Brain pericyte (primary cell): Measurements from ENCODE around the gene EPYC.
"Not testable (repeated sequence)": the region's sequence is repeated elsewhere in the genome, so short reads cannot be mapped to it uniquely, and the experiment has no call there.

Experiments used
- DNase-seq: peaks from one replicate; pipeline ENCODE4 v3.0.0-alpha.2; 2012; ENCODE audit warnings: low read depth, low spot score

EPYC gene

DNA sequence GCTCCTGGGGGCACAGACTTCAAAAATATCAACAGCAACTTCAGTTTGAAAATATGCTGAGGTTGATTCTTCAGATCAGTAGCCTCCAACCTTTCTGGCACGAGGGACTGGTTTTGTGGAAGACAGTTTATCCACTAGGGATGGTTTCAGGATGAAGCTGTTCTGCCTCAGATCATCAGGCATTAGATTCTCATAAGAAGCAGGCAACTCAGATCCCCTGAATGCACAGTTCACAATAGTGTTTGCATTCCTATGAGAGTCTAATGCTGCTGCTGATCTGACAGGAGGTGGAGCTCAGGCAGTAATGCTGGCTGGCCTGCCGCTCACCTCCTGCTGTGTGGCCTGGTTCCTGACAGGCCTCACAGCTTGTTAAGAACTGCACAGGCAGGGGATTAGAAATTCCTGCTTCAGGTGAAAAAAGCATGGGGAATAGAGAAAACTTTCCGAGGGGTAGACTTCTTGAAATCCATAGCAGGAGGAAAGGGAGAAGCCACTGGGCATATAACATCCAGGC is 12.8 kb downstream of the EPYC start:
- DNase-seq = no peak

DNA sequence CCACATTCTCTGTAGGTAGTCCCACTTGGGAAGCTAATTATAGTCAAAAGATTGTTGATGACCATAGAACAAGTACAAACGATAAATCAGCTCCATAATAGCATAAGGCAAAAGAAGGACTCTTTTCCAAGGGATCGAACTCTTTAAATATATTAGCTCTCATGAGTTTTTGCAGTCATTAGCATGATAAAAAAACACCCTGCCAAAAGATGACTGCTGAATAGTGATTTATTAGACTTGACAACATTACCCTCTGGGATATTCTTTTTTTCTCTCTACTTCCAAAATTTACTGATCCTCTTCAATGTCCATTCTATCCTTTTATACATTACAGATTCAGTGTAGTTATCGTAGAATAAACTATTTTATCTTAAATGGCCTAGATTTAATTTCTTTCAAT is 14.2 kb downstream of the EPYC start:
- no peak for DNase-seq

DNA sequence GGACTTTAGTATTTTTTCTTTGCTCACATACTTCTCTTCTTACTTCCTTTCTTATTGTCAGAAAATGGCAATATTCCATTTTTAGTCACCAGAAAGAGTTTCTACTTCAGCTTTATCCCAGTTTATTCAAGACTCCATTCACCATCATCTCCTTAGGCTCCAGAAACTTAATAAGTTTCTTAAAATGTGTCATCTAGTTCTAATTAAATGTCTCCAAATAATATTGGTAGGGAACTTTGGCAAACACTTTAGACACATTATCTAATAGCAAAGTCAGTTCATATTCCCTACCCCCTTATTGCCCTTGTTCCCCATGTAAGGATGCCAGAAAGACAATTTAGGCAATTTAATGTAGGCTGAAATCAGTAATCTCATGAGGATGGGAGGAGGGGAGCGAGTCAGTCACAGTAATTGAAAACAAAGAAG is 15.1 kb downstream of the EPYC start:
- no peak for DNase-seq

DNA sequence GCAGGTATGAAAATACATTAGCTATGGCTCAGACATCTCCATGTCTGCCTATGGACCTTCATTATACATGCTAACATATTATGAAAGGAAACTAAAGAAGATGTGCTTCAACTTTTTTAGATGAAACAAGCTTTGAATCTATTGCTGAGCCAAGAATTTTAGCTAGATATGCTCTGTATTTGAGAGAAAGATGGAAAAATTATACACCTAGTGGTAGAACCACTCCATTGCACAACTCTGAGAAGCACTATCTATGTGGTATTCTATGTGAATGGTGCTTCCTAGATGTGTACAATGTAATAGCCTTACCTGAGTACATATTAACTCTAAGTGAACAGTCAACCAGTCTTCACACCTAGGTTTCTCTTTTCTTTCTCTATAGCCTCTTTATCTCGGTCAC is 17.3 kb downstream of the EPYC start:
- no peak for DNase-seq

DNA sequence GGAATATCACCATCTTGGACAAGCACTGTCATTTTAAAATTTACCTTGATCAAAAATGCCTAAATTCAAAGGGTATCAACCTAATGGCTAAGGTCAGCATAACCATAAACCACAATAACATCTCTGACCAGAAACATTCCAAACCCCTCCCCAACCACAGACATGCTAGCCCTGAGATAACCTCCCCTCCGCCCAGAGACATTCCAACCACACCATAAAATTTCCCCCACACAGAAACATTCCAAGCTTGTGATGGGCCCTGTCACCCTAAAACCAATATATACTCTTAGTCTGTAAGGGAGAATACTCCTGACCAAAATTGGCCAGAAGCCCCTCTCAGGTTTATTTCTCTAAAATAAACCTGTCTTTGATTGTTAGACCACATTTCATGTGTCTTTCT is 17.7 kb downstream of the EPYC start:
- DNase-seq = no peak

DNA sequence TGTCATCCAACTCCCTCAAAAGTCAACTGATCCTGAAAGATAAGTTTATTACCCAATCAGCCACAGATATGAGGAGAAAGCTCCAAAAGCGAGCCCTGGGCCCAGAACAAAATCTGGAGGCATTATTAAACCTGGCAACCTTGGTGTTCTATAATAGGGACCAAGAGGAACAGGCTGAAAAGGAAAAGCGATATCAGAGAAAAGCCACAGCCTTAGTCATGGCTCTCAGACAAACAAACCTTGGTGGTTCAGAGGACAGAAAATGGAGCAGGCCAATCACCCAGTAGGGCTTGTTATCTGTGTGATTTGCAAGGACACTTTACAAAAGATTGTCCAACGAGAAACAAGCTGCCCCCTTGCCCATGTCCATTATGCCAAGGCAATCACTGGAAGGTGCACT is 19.4 kb downstream of the EPYC start:
- not testable (repeated sequence) for DNase-seq

DNA sequence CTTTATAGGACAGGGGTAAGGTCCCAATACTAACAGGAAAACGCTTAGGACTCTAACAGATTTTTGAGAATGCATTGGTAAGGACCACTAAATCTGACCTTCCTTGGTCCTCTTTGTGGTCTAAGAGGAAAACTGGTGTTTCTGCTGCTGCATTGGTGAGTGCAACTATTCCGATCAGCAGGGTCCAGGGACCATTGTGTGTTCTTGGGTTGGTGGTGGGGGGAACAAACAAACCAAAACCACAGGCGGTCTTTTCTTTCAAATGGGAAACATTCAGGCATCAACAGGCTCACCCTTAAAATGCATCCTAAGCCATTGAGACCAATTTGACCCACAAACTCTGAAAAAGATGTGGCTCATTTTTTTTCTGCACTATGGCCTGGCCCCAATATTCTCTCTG is 20.7 kb downstream of the EPYC start:
- DNase-seq = no peak

DNA sequence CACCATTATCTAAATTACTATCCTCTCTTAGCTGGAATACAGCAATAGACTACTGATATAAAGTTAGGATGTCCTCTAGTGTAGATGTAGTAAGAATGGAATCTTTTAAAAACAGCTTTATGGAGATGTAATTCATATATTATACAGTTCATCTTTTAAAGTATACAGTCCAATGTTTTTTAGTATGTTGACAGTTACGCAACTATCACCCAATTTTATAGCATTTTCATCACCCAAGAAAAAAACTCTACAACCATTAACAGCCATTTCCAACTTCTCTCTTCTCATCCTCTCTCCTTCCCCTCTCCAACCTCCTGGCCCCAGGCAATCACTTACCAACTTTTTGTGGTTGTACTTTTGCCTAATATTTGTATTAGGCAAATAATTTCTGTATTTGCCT is 22.6 kb downstream of the EPYC start:
- no peak for DNase-seq

DNA sequence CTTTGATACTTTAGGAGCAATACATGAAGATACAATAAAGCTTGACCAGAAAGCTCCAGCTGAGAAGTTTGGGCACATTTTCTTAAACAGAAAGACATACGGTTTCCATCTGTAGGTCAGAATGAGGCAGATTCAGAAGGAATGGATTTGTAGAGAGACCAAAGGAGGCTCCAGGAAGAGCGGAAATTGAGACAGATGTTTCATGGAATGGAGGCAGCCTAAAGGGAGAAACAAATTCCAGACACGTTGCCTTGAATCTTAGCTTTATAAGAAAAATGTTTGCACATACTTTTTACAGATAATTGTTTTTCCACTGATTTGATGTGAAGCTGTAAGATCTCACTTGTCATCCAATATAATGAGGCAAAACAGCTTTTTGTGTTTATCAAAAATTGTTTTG is 24.8 kb downstream of the EPYC start:
- no peak for DNase-seq

DNA sequence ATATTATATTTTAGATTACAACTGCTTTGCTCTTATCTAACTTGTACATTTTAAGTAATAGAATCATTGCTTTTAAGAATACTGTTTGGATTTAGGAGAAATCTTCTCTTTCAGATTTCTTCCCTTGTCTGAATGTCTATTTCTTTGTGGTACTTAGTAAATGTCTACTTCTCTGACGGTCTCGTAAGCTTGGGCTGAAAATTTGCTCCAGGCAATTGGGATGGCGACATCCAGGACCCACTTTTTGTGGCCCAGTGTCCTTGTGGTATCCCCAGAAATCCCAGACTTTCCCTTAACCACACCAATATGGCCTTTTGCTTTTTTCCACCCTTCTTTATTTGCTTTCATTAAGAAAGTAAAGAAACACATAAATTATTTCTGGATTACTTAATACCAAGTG is 25.8 kb downstream of the EPYC start:
- DNase-seq = no peak

DNA sequence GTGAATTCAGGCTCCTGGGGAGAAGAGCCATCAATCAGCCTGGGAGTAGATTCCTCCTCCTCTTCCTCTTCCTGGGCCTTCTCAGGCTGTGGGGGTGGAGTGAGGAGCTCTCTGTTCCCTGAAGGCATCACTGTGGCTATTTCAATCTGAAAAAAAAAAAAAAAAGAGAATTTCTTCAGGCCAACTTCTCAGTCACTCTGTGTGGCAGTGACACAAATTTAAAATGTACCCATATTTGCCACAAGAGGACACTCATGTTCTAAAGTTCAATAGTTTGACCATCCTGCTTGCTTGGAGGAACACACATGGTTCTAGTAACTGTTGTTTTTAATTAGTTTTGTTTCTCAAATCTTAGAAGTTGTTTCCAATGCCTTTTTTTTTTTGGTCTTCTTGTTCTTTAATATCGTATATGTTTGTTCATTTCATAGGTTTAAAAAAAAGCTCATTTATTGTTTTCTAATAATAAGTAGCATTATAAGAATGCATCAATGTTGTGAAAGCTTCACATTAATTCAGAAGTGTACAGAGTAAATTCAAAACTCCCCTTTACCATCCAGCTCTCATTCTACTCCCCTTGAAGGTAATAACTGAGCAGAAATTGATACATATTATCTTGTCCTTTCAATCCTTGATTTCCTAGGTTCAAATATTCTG is 26.5 kb downstream of the EPYC start:
- DNase-seq = peak; percentile 33

DNA sequence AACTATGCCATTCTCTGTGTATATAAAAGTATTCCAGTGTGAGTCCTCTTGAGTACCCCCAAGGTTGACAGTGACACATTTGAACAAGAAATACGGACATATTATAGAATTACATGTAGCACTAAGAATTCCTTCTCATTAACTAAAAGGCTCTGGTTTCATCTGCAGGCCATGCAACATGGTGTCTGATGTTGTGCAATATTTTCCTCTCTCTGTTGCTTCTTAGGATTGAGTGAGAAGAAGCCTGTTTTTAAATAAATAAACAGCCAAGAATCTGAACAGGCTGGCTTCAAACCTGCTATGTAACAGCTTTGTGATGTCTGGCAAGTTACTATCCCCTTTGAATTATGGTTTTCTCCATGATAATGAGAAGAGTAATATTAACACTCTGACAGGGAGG is 27.5 kb downstream of the EPYC start:
- DNase-seq = no peak

DNA sequence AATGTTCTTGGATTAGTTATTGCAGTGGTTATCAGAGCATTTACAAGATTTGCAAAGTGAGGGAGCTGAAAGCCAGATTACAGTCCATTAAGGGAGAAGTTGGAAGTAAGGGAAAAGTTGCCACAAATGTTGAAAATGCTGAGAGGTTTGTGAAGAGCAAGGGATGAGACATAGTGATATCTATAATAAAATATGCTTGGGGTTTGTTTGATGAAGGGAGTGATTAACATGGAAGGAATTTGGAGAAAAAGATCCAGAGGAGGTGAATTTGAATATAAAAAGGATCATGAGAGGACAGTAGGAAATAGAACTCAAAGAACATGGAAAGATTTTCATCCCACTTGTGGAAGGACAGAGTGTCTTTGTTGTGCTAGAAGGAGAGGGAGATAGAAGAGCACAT is 30.5 kb downstream of the EPYC start:
- no peak for DNase-seq

DNA sequence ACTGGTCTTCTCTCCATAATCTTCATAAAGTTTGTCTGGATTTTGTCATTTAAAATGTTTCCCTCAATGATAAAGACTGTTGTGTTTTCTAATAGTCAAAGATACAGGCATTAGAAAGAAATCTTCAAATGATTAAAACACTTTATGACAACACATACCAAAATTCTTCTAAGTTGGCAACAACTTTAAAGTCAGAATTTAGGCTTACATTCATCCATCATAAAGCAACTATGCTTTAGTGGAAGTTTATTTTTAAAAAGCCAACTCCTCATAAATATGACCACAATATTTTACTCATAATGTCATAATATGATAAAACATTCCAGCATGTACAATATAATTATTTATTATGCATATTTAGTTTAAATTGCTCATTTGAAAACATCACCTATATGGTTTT is 32.5 kb downstream of the EPYC start:
- no peak for DNase-seq

DNA sequence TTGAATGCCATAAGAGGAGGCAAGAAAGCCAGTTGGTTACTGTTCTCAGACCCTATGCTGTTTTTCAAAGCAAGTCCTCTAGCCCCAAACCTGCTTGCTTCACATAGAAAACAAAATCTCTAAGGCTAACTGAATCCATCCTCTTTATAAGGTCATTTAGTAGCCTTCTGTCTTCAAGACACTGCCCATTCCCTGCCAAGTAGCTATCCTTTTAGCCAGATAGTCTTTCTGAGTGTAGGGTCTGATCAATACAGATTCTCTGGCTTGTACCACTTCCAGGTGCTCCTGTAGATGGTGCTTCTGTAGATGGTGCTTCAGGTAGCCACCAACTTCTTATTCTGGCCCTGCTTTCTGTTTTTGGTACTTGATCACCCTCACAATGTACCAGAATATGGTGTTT is 33.9 kb downstream of the EPYC start:
- DNase-seq = no peak

DNA sequence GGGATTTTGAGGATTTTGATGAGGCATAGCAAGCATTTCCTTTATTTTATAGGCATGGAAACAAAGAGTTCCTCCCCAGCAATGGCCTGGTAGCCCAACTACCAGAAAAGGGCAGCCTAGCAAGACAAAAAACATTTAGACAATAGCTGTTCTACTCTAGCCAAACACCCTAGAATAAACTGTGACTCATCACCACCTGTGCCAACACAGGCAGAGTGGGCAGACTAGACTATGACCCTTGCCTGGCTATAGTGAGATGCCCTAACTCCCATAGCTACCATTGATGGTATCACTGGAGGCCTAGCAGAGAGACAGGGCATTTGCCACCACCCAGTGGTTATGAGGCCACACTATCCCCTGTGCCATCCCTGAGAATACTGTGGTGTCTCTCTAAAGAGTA is 34.3 kb downstream of the EPYC start:
- no peak for DNase-seq

DNA sequence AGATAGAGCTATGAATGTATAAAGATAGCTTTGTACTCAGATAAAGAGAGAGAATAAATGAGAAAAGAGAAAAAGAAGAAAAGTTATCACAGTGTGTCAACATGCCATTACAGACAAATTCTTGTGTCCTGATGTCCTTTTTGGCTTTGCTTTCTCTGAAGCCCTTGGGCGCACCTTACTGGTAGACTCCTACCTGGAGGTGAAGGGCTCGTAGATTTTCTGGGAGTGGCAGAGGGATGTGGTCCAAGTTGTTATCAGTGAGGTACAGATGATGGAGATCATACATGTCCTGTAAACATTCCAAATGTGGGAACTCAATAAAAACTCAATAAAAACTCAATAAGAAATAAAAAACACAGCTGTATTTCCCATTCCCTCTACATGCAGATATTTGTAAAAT is 34.9 kb downstream of the EPYC start:
- DNase-seq = no peak

DNA sequence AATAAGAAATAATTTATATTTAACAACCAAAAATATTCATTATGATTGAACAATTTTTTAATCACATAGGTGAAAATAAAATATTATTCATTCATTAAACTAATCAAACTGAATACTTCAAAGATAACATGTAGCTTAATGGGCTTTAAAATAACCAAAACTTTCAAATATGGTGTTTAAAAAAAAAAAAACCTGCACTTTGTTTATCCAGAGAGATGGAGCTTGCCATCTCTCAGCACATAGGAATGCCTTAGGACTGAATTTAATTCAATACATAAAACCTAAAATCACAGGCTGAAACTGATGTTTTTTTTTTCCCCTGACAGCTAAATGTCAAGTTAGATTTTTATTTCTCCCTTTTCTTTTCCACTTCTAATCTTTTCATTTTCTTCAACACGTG is 35.4 kb downstream of the EPYC start:
- no peak for DNase-seq

DNA sequence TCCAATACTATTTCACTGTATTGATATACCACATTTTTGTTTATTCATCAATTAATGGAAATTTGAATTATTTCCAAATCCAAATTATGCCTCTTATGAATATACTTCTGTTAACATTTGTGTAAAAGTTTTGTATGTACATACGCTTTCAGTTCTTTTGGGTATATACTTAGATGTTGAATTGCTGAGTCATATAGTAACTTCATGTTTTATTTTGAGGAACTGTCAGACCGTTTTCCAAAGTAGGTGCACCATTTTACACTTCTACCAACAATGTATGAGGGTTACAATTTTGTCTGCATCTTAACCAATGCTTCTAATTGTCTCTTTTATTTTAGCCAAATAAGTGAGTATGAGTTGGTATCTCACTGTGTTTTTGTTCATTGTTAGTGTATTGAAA is 39.6 kb downstream of the EPYC start:
- no peak for DNase-seq

DNA sequence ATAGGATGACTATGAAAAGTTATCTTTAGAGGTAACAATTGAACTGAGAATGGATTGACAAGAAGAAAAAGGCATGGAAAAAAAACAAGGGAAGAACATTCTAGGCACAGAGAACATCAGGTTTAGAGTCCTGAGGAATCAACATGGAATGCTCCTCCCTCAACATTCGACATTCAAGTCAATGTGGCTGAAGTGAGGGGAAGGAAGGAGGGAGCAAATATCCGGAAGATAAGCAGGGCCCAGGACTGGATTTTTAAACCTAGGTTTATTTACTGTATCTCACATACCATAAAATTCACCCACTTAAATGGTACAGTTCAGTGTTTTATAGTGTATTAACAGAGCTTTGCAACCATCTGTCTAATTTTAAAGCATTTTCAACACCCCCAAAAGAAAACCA is 40.2 kb downstream of the EPYC start:
- DNase-seq = no peak

DNA sequence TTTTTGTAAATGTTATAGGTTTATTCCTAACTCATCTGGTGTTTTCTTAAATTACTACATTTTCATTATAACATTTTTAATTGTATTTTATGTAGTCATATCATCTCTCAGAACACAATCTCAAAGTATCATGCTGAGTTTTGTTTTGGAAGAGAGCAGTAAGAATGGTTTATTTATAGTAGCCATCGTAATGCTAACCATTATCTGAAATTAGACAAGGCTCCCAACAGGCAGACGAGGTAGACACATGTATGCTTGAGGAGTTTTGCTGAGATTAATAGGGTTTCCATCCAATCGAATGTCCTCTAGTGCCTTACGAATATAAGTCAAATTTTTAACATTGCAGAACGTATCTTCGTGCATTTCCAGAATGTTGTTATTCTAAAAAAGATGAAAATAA is 40.8 kb downstream of the EPYC start:
- no peak for DNase-seq

DNA sequence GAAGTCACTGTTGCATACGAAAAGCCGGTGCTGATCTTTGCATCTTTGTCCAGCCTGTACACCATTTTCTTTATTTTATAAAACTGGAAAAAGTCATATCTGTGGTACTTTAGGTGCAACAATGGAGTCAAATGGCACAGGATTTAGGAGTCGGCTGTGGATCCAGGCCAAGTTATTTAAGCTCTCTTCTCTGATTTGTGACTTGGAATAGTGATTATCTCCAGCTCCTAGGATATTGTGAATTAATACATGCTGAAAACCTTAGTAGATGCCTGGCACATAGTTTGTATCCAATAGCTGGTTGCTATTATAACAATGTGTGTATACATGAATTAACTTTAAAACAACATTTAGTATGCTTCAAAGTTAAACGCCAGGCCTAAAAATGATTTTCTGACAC is 43.6 kb downstream of the EPYC start:
- no peak for DNase-seq

DNA sequence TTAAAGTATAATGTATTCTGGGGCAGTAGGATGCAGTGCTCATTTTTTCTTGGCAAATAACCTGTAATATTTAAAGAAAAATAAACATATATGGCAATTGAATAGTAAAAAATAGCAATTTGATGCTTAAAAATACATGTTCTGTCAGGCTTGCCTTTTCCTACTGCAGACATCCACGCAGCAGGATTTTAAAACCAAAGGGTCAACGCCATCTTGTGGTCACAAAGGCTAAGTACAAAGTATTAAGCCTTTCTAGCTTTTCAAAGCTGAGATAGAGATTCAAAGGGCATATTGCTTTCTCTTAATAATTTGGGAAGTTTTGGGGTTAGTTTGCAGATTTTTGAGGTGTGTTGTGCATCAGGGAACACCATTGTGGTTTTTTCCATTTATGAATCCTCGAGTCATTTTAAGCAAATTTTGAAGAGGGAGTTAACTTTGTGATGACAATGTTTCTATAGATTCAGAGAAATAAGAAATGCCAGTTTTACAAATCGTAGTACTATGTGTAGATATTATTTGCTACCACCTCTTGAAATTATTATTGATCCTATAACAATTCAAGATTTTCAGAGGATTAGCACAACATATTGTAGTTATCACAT is 45.1 kb downstream of the EPYC start:
- no peak for DNase-seq

DNA sequence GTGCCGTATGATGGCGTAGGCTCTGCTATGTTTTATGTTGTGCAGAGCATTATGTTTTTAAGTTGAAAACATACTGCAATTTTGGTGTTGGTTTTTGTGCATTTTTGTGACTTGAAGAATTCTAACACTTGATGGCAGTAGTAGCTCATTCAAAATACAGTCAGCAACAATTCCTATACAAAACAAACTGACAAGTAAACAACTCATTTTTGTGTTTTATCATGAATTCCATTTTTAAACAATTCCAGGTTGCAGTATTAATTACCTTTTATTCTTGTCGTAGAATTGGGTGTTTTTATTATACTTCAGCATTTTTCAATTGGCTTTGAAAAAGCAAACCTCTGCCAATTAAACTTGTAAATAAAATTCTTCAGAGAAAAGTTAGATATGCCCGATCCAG is 45.7 kb downstream of the EPYC start:
- no peak for DNase-seq
